WTC11 (cell line): ENCODE results near the gene MYO7B. TPM values are rescaled to one million over a fixed set of nuclear protein-coding genes. Genes with fewer than 3 reads are reported as not detected.

ENCODE experiments used
- ATAC-seq: fragments of 200-7000 bp; cut with Tn5 transposase; 2 replicates; pipeline ENCODE4 v1.10.0; 2021; ENCODE audit warnings: mild to moderate bottlenecking, moderate library complexity
- CTCF ChIA-PET: fragments of 300-600 bp; sonication (Branson Sonifier 250); formaldehyde crosslinking; loops from one replicate; lab custom pipeline; 2021; ENCODE audit warnings: antibody characterized with exemption; lab: Charles Lee
- POLR2A ChIA-PET: fragments of 350-600 bp; sonication (Branson Sonifier 250); formaldehyde crosslinking; loops from one replicate; lab custom pipeline; 2021; ENCODE audit warnings: antibody characterized with exemption; lab: Charles Lee
- DNase-seq: peaks from one replicate; pipeline ENCODE4 v3.0.0; 2021; ENCODE audit warnings: low spot score
- H3K27ac Mint-ChIP-seq: 2 replicates; pipeline ENCODE4 v1.8.0; 2021; ENCODE audit warnings: mixed read lengths
- H3K27me3 Mint-ChIP-seq: 2 replicates; pipeline ENCODE4 v1.8.0; 2021; ENCODE audit warnings: low read depth, mild to moderate bottlenecking, moderate library complexity, mixed read lengths
- H3K36me3 Mint-ChIP-seq: 2 replicates; pipeline ENCODE4 v1.8.0; 2021; ENCODE audit warnings: mixed read lengths
- H3K4me1 Mint-ChIP-seq: 2 replicates; pipeline ENCODE4 v1.8.0; 2022; ENCODE audit warnings: mixed read lengths
- H3K4me3 Mint-ChIP-seq: 2 replicates; pipeline ENCODE4 v1.8.0; 2021; ENCODE audit warnings: mild to moderate bottlenecking, moderate library complexity, mixed read lengths
- H3K9me3 Mint-ChIP-seq: 2 replicates; pipeline ENCODE4 v1.8.0; 2021; ENCODE audit warnings: mixed read lengths
- AFF4 ChIP-seq: sonication (generic); formaldehyde crosslinking; IDR thresholded peaks from 2 replicates; pipeline ENCODE4 v1.8.1; 2023; ENCODE audit warnings: mild to moderate bottlenecking, missing genetic modification reagents, borderline replicate concordance
- CBFB ChIP-seq: sonication (generic); formaldehyde crosslinking; IDR thresholded peaks from 2 replicates; pipeline ENCODE4 v1.8.1; 2022; ENCODE audit warnings: mild to moderate bottlenecking, low read depth, missing genetic modification reagents
- CTCF ChIP-seq: fragments of 200-600 bp; IDR thresholded peaks from 2 replicates; pipeline ENCODE4 v1.8.0; 2022; ENCODE audit warnings: antibody characterized with exemption
- E2F1 ChIP-seq: sonication (generic); formaldehyde crosslinking; IDR thresholded peaks from 2 replicates; pipeline ENCODE4 v1.8.0; 2022; ENCODE audit warnings: mild to moderate bottlenecking, missing genetic modification reagents
- ESRRA ChIP-seq: sonication (generic); formaldehyde crosslinking; IDR thresholded peaks from 2 replicates; pipeline ENCODE4 v1.8.1; 2022; ENCODE audit warnings: mild to moderate bottlenecking, missing genetic modification reagents, borderline replicate concordance
- ETV6 ChIP-seq: sonication (generic); formaldehyde crosslinking; IDR thresholded peaks from 2 replicates; pipeline ENCODE4 v1.8.1; 2022; ENCODE audit warnings: mild to moderate bottlenecking, missing genetic modification reagents
- FOXP4 ChIP-seq: sonication (generic); formaldehyde crosslinking; IDR thresholded peaks from 2 replicates; pipeline ENCODE4 v1.8.0; 2022; ENCODE audit warnings: mild to moderate bottlenecking, missing genetic modification reagents
- GTF2I ChIP-seq: fragments of 250-450 bp; sonication (Bioruptor Pico); conservative IDR thresholded peaks from 2 replicates; pipeline ENCODE4 v1.4.0; 2021; ENCODE audit warnings: mild to moderate bottlenecking
- MLX ChIP-seq: sonication (generic); formaldehyde crosslinking; IDR thresholded peaks from 2 replicates; pipeline ENCODE4 v1.8.1; 2023; ENCODE audit warnings: mild to moderate bottlenecking, missing genetic modification reagents, moderate library complexity
- NFE2L1 ChIP-seq: sonication (generic); formaldehyde crosslinking; IDR thresholded peaks from 2 replicates; pipeline ENCODE4 v1.8.1; 2023; ENCODE audit warnings: missing genetic modification reagents
- PREB ChIP-seq: sonication (generic); formaldehyde crosslinking; IDR thresholded peaks from 2 replicates; pipeline ENCODE4 v1.8.1; 2022; ENCODE audit warnings: mild to moderate bottlenecking, missing genetic modification reagents, moderate library complexity, borderline replicate concordance
- RELA ChIP-seq: sonication (generic); formaldehyde crosslinking; IDR thresholded peaks from 2 replicates; pipeline ENCODE4 v1.8.1; 2022; ENCODE audit warnings: missing genetic modification reagents, mild to moderate bottlenecking, borderline replicate concordance
- RORB ChIP-seq: fragments of 250-450 bp; sonication (Bioruptor Pico); IDR thresholded peaks from 2 replicates; pipeline ENCODE4 v1.9.0; 2021; ENCODE audit warnings: mild to moderate bottlenecking
- SMAD3 ChIP-seq: sonication (generic); formaldehyde crosslinking; IDR thresholded peaks from 2 replicates; pipeline ENCODE4 v1.8.0; 2022; ENCODE audit warnings: missing genetic modification reagents, mild to moderate bottlenecking, borderline replicate concordance
- SOX15 ChIP-seq: fragments of 250-450 bp; sonication (Bioruptor Pico); IDR thresholded peaks from 2 replicates; pipeline ENCODE4 v1.9.0; 2021; ENCODE audit warnings: mild to moderate bottlenecking
- TP53 ChIP-seq: sonication (generic); formaldehyde crosslinking; IDR thresholded peaks from 2 replicates; pipeline ENCODE4 v1.8.1; 2023; ENCODE audit warnings: mild to moderate bottlenecking, missing genetic modification reagents
- ZNF138 ChIP-seq: sonication (generic); formaldehyde crosslinking; conservative IDR thresholded peaks from 2 replicates; pipeline ENCODE4 v1.8.1; 2022; ENCODE audit warnings: mild to moderate bottlenecking, moderate library complexity, missing genetic modification reagents
- ZNF219 ChIP-seq: sonication (generic); formaldehyde crosslinking; IDR thresholded peaks from 2 replicates; pipeline ENCODE4 v1.8.0; 2023; ENCODE audit warnings: missing genetic modification reagents, mild to moderate bottlenecking, borderline replicate concordance
- ZNF232 ChIP-seq: sonication (generic); formaldehyde crosslinking; IDR thresholded peaks from 2 replicates; pipeline ENCODE4 v1.8.0; 2022; ENCODE audit warnings: mild to moderate bottlenecking, missing genetic modification reagents
- ZNF317 ChIP-seq: sonication (generic); formaldehyde crosslinking; IDR thresholded peaks from 2 replicates; pipeline ENCODE4 v1.8.1; 2023; ENCODE audit warnings: low read depth, mild to moderate bottlenecking, moderate library complexity, missing genetic modification reagents, borderline replicate concordance
- ZNF425 ChIP-seq: fragments of 250-450 bp; sonication (Bioruptor Pico); conservative IDR thresholded peaks from 2 replicates; pipeline ENCODE4 v1.9.0; 2021; ENCODE audit warnings: mild to moderate bottlenecking
- ZSCAN18 ChIP-seq: fragments of 250-450 bp; sonication (Bioruptor Pico); IDR thresholded peaks from 2 replicates; pipeline ENCODE4 v2.1.2; 2022; ENCODE audit warnings: mild to moderate bottlenecking, moderate library complexity
- total RNA-seq: library from RNA; stranded (reverse); gene quantifications from 3 replicates; pipeline ENCODE4 v1.2.3, GENCODE V29; 2021

The MYO7B gene
- total RNA-seq, 1 experiment from 2014 or later, result not detected

GRCh38 chr2:127633556-127634065 lies 98.1 kb downstream of the MYO7B start (continued):
- TF ChIP-seq AFF4 (CRISPR knock-in tag) (no peak), FOXP4 (no peak), GTF2I (CRISPR knock-in tag) (no peak), ZNF317 (CRISPR knock-in tag) (no peak), RORB (CRISPR knock-in tag) (no peak), ZNF232 (no peak), RELA (CRISPR knock-in tag) (no peak), ZSCAN18 (CRISPR knock-in tag) (no peak), ZNF138 (CRISPR knock-in tag) (no peak), TP53 (CRISPR knock-in tag) (no peak)

GRCh38 chr2:127634066-127634617 lies 98.7 kb downstream of the MYO7B start:
- DNase-seq (no peak), ATAC-seq (no peak)
- Mint-ChIP-seq H3K4me1 (peaks cover 11% of the 10 kb centered on the region), H3K4me3 (no peak overlapping the region), H3K27ac (no peak overlapping the region), H3K36me3 (no peaks in the 10 kb centered on the region), H3K27me3 (no peaks in the 10 kb centered on the region), H3K9me3 (no peaks in the 10 kb centered on the region)
- POLR2A ChIA-PET, result no interaction called here
- CTCF ChIA-PET, result no interaction called here
- TF ChIP-seq ETV6 (no peak), PREB (CRISPR knock-in tag) (no peak), SMAD3 (CRISPR knock-in tag) (no peak), ESRRA (CRISPR knock-in tag) (no peak), SOX15 (no peak), ZNF219 (CRISPR knock-in tag) (no peak), CBFB (CRISPR knock-in tag) (no peak), NFE2L1 (no peak), ZNF317 (CRISPR knock-in tag) (no peak), MLX (CRISPR knock-in tag) (no peak), E2F1 (CRISPR knock-in tag) (no peak), ZNF425 (CRISPR knock-in tag) (no peak), CTCF (no peak)
